Stimulated activated CD8-positive, alpha-beta memory T cell treated with anti-CD3 and anti-CD28 coated beads, Interleukin-7, amount 100 ng/mL, for 4 hours (primary cell): ENCODE results near the gene IMMP2L.

Experiments
- DNase-seq, 2 donors: peaks; one replicate each; pipeline ENCODE4 v3.0.0-alpha.2; 2020; ENCODE audit warnings: low read depth in 2 of 2

Gene IMMP2L

DNA sequence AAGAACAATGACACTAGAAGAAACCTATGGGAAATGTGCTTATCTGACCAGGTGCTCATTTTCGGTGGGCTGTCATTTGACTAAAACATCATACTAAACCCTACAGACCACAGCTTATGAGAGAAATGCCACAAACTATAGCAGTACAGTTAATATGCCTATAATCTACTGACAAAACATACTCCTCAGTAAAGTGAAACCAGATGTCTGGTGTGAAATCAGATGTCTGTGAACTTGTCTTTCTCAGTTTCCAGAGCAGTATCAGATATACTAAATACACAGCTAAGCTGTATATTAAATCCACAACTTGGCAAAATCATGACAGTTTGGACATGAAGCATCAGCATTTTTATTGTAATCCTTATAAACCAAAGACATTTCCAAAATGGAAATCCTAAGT, 3.3 kb downstream of the IMMP2L start:
- DNase-seq = no peak

DNA sequence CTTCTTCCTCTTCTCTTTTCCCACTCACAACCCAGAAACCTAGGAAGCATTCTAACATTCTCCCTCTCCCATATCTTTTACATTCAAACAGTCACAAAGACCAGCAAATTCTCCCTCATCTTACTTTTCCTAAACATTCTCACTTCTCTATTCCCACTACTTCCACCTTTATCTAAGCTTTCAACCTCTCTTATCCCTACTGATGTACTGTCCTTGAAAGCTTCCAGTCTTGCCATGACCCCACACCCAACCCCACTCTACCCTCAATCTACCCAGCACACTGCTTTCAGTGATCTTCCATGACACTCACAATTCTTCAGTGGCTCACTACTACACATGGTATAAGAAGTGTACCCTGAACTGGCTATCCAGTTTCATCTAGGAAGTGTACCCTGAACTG, 5.3 kb downstream of the IMMP2L start:
- no peak for DNase-seq

DNA sequence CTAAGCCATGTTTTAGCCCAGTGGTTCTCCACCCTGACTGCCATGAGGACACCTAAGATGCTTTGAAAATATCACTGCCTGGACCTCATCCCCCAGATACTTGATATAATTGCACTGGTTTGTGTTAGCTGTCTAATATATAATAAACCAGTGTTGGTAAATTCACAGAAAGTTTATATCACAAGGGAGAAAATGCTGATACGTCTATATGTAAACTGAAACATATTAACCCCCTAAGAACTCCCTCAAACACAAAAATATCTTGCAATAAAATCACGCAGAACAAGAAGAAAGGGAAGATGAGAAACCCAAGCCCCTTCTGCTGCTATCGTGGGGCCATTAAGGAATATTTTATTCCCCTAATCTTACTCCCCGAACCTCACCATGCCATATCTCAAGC, 8.2 kb downstream of the IMMP2L start:
- no peak for DNase-seq

DNA sequence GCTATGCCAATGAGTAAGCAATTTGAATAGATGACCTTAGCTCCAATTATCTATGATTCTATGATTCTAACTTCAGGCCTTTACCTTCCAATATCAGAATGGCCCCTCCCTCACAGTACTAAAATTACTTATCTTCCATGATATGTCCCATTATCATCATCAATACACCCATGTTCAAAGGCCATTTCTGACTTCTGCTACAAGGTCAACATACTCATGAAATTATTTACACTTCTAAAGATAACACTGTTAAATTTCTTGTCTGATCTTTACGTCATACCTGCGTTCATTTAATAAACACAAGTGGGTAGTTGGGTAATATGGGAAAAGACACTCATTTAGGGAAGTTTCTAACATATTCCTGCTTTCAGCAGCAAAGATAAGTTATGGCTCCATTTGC, 21.2 kb downstream of the IMMP2L start:
- DNase-seq = no peak

DNA sequence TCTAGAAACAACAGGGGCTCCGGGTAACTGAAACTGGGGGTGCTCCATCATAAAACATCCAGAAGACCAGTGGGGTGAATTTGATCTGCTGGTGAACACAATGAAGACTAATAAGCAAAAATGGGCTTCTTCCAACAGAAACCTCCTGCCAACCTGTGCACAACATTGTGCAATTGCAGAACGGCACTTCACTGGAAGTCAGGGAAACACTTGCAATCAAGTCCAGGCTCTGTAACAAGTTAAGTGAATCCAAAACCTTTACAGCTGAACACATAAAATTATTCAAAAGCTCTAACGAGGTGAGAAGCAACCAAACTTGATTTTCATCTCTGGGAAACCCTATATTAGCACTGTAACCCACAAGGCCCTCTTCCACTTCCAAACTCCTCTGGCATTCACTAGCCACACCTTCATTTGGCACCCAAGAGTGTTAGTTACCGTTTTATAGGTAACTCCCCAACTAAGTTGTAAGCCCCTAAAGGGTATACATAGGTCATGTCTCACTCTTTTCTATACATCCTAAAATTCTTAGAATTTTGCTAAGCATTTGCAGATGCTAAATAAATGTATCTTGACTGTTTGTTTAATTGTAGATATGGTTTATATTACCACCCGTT, 22.0 kb downstream of the IMMP2L start:
- no peak for DNase-seq

DNA sequence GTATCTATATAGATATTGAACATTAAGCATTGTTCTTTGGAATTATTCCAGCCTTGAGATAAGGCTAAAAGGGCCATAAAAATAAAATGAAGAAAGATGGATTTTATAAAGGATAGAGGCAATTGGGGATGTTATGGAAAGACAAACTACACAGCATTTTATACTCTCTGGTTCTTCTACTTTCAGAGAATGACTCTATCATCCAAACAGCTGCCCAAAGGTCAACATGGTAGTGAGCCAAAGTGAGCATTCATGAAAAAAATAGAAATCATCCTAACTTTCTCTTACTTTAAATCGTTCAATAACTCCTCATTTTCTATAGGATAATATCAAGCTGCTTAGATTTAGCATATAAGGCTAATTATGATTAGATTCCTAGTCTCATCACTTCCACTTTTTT, 25.2 kb downstream of the IMMP2L start:
- no peak for DNase-seq

DNA sequence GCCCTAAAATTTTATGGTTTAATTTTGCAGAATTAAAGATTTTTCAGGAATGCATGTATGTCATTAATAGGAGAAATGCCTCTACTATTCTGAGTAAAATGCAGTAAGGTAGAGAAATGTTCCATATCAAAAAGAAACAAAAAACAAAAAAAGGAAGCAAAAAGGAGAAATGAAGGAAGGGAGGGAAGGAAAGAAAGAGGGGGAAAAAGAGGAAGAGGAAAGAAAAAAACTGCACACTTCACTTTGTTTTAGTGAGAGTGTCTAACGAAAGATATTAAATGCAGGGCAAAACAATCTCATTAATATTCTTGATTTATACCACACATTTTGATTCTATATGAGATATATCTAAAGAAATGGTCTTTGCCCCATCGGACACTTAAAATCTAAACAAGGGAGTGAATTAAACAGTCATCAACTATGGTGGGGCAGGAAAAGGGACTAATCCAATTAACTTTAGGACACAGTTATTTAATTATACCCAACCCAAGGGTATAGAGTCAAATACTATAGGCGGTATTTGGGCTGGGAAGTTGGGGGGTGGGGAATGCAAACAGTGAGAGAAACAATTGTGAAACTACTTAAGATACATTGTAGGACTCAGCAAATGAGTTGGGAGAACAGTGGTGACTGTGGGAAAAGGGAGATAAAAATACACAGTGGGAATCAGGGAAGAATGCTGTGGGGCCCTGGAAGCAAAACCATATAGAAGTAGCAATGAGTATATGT, 27.0 kb downstream of the IMMP2L start:
- no peak for DNase-seq

DNA sequence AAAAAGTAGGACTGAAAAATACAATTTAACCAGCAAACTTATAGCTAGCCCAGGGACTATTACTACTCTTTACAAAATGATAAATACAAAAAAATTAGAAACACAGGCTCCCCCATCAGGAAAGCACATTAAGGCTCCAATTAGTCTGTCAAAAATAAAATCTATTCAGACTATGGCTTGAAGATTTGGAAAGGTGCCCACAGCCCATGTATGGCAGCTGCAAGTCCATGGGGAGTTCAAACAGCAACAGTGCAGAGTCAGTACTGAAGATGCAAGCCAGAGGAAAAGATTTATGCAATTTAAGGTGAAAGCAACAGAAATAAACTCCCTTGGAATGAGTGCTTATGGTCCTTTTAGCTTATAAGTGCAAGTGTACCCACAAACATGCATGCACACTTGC, 29.7 kb downstream of the IMMP2L start:
- DNase-seq = no peak

DNA sequence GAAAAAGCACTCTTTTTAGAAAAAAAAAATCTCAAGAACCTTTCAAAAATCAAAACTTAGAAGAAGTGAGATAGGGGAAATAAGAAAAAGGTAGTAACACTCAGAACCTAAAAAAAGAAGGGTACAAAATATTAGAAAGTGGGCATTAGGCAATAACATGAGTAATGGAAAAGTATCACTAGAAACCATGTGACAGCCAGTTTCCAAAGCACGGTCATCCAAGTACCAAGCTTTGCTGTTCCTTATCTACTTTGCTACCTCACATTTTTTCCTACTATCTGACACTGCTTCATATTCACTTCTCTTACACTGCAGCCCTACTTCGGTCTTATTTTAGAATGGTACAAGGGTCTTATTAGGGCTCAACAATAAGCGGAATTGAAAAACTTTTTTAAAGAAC, 30.3 kb downstream of the IMMP2L start:
- no peak for DNase-seq

DNA sequence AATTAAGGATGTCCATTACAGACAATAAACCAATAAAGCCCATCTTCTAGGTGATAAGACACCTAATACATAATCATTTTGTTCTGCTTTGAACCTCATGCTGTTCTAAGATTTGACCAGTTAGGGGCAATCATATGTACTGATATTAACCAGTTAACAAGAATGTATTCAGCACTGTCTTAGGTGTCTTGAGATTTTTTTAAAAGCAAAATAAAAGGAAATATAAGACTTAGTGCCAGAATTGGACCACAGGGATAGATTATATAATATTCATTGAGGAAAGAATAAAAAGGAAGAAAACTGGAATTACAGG, 32.0 kb downstream of the IMMP2L start:
- no peak for DNase-seq

DNA sequence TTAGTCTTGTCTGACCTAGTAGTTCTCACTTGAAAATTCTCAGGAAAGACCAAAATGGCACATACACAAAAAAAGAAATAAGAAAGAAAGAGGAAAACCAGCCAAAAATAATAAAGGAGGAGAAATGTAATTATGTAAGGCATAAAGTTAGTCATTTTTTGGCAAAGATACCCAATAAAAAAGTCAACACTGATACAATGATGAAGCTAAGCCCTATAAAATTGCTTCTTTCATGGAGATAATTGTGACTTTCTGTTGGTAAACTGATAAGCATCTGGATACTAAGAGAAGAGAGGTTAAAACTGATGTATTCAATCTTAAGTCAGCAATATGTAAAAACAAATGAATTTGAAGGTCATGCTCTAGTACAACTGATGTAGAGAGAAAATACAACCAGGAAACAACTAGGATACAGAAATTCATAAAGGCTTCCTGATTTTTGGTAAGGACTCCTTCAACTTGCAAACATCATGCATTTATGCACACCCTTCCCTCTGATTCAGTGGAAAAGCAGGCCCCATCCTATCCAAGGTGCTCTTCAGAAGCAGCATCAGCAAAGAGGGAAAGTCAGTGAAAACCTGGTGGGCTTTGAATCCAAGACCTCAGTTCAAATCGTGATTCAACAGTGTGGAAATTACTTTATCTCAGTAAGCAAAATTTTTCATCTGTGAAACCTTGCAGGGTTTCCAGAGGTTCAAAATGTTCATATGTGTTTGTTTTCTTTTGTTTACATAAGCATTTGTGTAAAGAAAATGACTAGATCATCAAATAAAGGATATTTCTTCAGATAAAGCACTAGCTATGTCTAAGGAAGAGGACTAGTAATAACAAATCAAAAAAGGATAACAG, 32.6 kb downstream of the IMMP2L start:
- DNase-seq = no peak

DNA sequence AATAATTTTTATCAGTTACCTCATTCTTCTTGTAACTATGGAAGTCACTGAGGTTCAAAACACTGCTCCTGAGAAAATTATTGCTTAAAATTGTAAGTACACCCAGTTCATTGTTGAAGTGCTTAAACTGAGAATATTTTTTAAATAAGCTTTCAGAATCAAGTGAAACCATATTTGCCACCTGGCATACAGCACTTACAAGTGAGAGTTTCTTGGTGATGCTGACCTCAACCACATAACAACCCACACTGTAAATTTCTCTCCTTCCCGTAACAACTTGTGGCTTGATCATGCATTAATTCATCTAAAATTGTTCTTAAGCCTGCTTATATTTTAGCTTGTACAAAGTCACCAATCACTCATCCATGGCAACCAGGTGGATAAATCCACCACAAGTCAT, 34.0 kb downstream of the IMMP2L start:
- no peak for DNase-seq

DNA sequence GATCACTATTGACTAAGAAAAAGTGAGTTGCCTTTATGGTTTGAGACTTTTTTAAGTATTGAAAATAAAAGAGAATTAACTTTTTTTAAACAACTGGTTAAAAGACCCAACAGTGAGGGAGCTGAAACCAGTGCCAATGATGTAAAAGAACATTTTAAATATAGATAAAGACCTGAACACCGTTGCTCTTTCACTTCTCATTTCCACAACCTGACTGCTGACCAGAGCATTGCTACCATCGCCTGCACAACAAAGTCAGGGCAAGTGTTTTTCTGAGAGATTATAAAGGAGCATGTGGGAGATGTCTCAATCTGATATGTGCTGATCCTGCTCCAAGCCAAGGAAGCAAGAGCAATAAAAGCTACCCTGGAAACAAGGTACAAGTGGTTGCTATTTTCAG, 34.7 kb downstream of the IMMP2L start:
- DNase-seq = no peak

DNA sequence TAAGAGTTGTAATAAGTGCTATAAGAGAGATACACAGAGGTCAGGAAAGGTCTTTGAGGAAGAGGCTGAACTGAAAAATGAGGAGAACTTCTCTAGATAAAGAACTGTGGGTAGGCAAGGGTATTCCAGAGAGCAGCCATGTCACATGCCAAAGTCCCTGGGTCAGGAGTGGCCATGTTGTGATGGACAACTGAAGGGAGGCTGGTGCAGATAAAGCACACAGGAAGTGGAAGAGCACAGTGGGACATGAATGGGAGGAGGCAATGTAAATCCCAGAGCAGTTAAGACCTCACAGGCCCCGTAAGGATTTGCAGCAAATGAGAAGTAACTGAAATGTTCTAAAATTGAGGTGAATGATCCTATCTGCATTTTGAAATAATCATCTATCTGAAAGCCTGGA, 37.2 kb downstream of the IMMP2L start:
- DNase-seq = no peak

DNA sequence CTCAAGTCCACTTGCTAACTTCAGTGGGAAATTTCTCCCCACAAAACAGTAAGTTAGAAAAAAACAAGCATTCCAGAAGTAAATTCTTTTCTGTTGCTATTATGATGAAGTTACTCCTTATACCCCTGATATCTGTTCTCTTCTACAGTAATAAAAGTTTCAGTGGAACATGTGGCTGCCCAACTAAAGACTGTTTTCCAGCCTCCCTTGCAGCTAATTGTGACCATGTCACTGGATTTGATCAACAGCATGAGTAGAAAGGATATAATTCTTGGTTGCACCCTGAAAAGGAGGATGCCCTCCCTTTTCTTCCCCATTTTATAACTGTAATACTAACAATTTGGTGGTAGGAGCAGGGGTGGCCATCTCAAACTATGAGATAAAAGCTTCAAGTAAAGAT, 40.6 kb downstream of the IMMP2L start:
- DNase-seq = no peak

DNA sequence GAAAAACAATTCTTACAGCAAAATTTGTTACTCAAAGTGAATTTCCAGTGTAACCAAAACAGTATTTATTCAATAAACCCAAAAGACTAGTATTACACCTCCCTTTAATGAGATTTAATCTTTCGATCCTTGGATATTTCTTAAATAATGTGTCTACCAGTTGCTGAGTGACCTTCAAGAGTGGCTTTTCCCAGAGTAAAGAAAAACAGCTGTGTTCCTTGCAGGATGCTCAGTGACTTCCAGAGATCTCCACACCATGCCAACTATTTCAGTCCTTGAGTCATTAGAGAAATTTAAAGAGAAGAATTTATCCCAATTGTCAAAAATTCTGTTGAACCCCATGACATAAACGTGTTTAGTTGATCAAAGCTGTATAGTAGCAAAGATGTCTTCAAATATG, 44.0 kb downstream of the IMMP2L start:
- no peak for DNase-seq

DNA sequence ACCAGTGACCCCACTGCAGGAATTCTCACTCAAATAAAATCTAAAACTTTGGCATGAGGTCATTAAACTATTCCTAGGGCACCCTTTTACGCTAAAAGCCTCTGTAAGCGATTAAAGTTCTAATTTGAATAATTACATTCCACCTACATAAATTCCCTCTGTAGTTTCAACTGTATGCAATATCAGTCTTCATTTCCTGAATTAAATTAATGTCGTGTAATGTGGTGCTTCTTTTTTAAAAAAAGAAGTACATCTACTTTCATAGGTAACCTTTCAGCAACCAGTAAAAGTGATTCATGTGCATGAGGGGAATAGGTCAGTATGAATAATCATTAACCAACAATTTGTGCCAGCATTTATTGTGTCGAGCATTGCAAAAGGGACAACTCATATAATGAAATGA, 44.7 kb downstream of the IMMP2L start:
- no peak for DNase-seq

DNA sequence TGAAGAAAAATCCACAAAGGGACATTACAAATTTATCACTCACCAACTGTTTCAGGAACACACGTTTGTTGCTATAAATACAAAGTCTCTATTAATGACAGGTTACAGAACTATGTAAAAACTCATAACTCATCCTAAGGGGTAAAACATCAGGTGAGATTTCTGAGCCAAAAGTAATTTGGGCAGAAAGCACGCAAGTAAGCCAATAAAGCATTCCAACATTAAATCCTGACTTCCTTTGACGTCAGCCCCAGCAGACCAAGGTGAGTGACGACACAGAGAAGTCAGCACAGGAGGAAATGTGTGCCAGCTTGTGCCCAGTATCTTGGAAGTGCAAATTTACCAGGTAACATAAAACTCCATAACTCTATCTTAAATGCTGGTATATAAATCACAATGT, 45.7 kb downstream of the IMMP2L start:
- no peak for DNase-seq

DNA sequence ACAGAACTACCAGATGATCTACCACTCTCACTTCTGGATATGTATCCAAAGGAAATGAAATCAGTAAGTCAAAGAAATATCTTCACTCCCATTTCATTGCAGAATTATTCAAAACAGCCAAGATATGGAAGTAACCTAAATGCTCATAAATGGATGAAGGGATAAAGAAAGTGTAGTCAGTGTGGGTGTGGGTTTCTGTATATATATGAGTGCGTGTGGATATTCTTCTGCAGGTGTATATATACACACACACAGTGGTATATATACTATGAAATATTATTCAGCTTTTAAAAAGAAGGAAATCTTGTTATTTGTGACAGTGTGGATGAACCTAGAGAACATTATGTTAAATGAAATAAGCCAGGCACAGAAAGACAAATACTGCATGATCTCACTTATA, 48.7 kb downstream of the IMMP2L start:
- no peak for DNase-seq

DNA sequence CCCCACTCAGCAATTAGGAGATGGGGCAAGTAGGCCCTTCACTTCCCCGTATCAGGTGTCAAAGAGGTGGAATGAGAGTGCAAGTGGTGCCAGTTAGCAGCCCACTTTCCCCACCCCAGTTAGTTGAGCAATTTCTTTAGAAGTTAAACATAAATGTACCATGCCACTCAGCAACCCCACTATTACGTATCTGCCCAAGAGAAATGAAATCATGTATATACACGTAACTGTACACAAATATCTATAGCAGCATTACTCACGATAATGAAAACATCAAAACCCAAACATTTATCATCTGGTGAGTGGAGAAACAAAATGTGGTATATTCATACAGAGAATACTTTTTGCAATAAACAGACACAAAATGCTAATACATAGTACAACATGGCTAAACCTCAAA, 50.4 kb downstream of the IMMP2L start:
- no peak for DNase-seq

DNA sequence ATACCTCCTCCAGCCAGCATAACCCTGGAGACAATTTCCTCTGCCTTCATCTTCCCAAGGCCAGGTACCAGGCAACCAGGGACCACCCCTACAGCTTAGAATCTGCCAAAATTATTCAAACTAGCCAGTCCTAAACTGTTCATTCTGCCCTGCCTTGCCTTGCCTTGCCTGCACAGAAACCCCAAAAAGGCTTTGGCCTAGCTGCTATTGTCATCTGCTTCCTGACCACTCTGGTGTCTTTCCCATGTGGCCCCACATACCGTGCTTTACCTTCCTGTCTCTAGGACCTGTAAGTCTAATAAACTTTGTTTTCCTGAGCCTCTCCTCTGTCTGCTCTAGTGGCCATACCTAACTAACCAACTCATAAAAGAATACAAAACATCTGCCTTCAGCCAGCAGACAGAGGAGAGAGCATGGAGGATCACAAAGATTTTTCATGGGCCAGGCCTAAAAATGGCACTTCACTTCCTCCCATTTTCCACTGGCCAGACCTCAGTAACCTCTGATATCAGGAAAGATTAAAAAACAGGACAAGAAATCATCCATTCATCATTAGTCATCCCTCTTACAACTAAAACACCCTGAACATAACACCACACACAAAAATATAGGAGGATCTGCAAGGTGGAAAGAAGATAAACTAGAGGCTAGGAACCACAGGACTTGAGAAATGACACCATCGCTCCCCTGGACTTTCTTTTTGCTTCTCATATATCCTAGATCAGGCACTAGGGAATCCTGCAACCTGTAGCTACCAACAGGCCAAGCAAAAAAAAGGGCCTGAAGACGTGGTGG, 51.5 kb downstream of the IMMP2L start:
- DNase-seq = no peak

DNA sequence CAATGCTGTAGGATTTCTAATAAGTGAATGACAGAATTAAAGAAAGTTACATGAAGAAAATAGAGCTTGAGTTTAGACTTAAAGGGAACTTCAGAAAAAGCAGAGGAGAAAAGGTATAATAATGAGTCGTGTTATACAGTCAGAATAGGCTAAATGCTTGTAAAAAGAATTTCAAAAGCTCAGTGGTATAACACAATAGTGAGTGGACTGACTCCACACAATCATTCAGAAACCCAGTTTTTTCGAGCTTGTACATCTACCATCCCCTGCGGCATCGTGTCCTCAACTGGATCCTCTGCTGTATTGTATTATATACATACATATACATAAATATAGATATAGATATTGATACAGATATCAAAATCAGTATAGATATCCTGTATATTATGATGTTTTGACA, 52.2 kb downstream of the IMMP2L start:
- DNase-seq = no peak
